GM19328 (cell line): Measurements from ENCODE around the gene ACAA1.
"Not testable (repeated sequence)": the region's sequence is repeated elsewhere in the genome, so short reads cannot be mapped to it uniquely, and the experiment has no call there.

Experiments
- ATAC-seq: cut with Tn5 transposase; IDR thresholded peaks from one replicate; pipeline ENCODE4 v1.9.1; 2021; ENCODE audit warnings: mild to moderate bottlenecking, moderate library complexity; ENCODE audit not compliant: unreplicated experiment

Gene ACAA1

DNA sequence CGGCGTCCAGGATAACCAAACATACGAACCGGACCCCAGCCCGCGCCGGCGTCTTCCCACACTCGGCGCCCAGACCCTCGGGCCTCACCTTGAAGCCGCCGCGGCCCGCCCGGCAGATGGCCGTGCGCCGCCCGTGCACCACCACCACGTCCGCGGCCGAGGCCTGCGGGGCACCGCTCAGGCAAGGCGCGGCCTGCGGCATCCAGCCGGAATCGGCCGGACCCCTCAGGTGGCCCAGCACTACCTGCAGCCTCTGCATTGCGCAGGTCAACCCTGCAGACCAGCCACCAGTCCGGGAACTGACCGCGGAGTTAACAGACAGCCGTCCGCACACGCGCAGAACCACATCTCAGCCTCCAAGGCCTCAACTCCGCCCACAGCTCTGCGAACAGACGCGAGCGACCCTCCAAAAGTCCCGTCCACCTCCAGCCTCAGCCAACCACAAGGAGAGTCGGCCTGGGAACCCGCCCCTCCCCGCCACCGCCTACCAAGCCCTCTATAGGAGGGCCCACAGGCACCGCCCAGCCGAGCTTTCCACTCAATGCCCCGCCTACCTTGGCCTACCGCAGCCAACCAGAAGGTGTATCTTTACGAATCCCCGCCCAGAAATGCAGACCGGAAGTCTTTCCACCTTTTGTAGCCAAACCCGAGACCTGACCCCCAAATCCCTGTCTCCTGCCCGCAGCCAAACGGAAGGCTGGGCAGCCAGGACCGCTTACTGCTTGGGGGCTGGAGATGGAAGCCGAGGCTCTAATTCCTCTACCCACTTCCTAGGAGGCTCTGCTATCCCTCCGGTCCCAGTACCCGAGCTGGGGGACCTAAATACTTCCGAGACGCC is at the start of gene ACAA1:
ACAA1 (minus strand) TSS at position 351 of the 838 bp plus-strand sequence; CDS start at position 259, 92 bp downstream.
- ATAC-seq: peak; percentile 92

DNA sequence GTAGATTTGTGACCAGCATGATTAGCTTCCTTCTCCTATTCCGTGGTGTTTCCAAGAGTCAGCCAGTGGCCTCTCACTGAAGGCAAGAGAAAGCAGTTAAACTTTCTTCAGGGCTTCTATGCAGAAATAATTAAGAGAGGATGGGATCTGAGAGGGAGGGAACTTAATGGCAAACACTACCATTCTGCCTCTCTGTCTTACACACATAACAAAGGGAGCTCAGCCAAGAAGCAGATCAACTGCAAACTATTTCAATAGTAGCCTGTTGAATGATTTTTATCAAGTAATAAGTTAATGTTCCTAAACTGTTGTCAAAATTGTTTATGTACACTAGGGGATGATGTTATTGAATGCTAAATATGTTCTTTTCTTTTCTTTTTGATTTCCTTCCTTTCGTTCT is 40.3 kb upstream of the ACAA1 start:
- ATAC-seq: no peak

DNA sequence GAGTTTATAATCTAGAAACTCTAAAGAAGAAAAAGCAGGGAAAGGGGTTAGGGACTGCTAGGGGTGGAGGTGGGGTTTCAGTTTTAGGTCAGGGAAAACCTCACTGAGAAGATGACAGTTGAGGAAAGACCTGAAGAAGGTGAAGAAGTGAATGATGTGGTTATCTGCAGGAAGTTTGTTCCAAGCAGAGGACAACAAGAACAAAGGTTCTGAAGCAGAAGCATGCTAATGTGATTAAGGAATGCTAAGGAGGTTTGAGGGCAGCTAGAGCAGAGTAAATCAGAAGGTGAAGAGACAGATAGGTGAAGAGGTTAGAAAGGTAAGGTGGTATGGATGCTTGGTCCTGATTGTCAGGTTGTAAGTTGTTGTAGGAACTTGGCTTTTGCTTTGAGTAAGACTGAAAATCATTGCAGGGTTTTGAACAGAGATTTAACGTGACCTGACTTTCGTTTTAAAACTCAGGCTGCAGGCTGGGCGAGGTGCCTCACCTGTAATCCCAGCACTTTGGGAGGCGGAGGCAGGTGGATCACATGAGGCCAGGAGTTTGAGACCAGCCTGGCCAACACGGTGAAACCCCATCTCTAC is 37.0 kb upstream of the ACAA1 start:
- no peak for ATAC-seq

DNA sequence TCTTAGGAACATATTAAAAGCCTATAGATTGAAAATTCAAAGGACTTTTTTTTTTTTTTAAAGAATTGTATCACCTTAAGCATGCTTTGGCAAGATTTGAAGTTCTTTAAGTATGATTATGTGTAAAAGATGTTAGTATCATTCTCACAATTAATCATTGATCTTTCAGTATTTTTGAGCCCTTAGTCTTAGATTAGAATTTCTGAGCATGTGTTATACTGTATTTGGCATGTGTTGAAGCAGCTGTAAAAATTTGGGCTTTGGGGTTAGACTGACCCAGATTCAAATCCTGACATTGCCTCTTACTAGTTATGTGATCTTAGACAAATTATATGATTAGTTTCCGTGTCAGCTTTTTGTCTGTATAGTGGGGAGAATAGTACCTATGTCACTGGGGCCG is 34.7 kb upstream of the ACAA1 start:
- ATAC-seq: no peak

GRCh38 chr3:38170722-38171121 is 33.8 kb upstream of the ACAA1 start:
- no peak for ATAC-seq

GRCh38 chr3:38169027-38169317 is 32.0 kb upstream of the ACAA1 start:
- no peak for ATAC-seq

- no peak for ATAC-seq
Measured at GRCh38 chr3:38168151-38169026, 31.5 kb upstream of the ACAA1 start.

- no peak for ATAC-seq
Measured at GRCh38 chr3:38167591-38167990, 30.7 kb upstream of the ACAA1 start.

DNA sequence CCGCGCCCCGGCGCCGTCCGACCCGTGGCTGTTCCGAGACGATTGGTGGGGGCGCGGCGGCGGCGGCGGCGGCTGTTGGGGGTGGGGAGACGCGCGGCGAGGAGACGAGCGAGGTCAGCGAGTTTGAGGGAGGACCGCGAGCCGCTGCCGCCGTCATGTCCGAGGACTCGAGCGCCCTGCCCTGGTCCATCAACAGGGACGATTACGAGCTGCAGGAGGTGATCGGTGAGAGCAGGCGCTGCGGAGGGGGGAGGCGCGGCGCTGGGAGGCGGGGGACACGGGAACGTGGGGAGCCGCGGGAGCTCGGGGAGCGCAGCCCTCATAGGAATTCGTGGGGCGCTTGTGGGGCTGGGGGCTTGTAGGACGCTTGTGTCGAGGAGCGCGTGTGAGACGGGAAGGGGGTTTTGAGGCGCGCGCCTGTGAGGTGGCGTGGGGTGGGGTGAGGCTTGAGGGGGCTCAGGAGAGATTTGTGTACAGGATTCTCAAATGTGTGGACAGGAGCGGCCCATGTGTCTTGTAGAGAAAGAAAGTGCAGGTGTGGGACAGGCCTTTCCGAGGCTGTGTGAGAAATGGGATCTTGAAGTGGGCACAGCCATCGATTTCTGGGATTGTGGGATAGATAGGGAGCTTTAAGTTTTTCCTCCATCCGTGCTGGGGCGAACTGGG is 28.9 kb upstream of the ACAA1 start:
- no peak for ATAC-seq

GRCh38 chr3:38164952-38165721 is 28.2 kb upstream of the ACAA1 start, which contains the start of gene OXSR1:
OXSR1 (plus strand) TSS chr3:38165537; CDS start chr3:38165877, 340 bp downstream.
- ATAC-seq: peak; percentile 93

GRCh38 chr3:38164643-38164951 is 27.7 kb upstream of the ACAA1 start:
- ATAC-seq: peak; percentile 13

GRCh38 chr3:38163841-38164642 is 27.1 kb upstream of the ACAA1 start:
- ATAC-seq: no peak

GRCh38 chr3:38163117-38163840 is 26.4 kb upstream of the ACAA1 start:
- ATAC-seq: no peak

GRCh38 chr3:38160704-38161103 is 23.8 kb upstream of the ACAA1 start:
- ATAC-seq: not testable (repeated sequence)

- no peak for ATAC-seq
Measured at GRCh38 chr3:38158472-38158871, 21.5 kb upstream of the ACAA1 start.

DNA sequence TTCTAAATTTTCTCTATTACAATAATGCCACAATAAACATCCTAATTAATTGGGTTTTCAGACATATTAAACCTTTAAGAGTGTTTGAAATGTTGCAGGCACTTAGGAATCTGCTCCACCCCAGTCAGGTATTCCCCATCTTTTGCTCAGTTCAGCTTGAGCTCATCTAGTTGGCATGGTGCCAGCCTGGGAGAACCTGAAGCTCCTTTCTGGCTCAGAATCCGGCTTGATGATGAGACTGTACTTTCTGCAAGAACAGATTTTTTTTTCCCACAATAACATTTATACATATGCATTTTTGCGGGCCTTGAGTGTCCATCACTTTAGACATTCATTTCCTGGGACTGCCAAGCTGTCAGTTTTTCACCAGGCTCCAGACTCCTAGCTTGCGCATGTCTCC is 20.7 kb upstream of the ACAA1 start:
- ATAC-seq: no peak

DNA sequence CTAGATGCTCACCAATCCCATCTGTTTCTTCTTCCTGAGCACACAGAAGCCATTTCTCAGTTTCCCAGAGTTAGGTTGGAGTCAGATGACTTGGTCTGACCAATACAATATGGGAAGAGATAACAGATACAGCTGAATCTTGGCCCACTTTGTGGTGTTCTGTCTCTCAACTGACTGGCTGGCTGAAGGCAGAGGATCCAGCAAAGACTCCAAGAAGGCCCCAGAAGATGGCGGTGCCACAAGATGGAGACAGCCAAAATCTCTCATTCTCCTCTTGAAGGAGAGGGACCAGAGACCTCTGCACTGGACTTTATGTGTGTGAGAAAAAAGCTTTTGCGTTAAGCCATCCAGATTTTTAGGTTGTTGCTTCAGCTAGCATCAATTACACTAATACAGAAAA is 20.2 kb upstream of the ACAA1 start:
- no peak for ATAC-seq

- no peak for ATAC-seq
Measured at GRCh38 chr3:38155825-38156224, 18.9 kb upstream of the ACAA1 start.

DNA sequence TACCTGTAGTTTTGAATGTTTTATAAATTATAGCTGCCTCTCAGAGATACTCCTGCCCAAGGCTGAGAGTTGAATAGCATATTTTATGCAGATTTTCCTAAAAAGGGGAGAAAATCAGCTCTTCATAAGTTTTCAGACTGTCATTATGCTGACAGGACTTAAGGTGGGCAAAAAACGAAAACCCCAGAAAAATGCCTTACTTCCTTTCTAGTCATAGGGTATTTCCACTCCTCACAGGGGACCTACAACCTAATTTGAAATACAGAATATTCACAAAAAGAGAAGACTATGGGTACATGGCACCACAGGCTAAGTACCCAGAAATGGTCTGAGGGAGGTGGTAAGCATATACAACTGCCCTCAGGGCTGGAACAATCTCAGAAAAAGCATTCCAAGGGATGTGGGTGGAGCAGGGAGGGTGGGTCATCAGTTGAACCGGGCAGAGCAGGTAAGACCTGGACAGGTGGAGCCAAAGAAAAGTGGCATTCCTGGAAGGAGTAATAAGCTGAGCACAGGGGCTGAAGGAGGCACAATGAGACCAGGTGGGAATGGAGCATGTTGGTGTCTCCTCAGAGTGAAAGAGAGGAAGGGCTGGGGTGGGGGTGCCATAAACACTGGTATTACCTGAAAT is 17.8 kb upstream of the ACAA1 start:
- ATAC-seq: no peak
